Kidney epithelial cell (primary cell): ENCODE data around the gene NDUFS8. TPM values are rescaled to one million over a fixed set of nuclear protein-coding genes. Genes with fewer than 3 reads are reported as not detected.

Experiments
- DNase-seq: peaks from one replicate; pipeline ENCODE4 v3.0.0-alpha.2; 2010; ENCODE audit warnings: low read depth
- H3K27me3 ChIP-seq: 2 replicates; pipeline ENCODE4 v1.6.0; 2011; ENCODE audit warnings: low read length; ENCODE audit not compliant: control insufficient read depth, insufficient read depth
- H3K36me3 ChIP-seq: 2 replicates; pipeline ENCODE4 v1.5.1; 2011; ENCODE audit warnings: low read length; ENCODE audit not compliant: control insufficient read depth, insufficient read depth
- H3K4me3 ChIP-seq: 2 replicates; pipeline ENCODE4 v1.5.1; 2011; ENCODE audit warnings: low read depth, mild to moderate bottlenecking, control low read depth, low read length
- total RNA-seq: library from RNA; depleted of rRNA; stranded (reverse); fragments of >200 nt; gene quantifications from 2 replicates; pipeline ENCODE4 v1.2.3, GENCODE V29; 2015
- TF ChIP-seq, protein P1 (sequence below): IDR thresholded peaks from 2 replicates; pipeline ENCODE4 v1.5.1; 2011; ENCODE audit warnings: mild to moderate bottlenecking, moderate library complexity, low read length, control low read depth, inconsistent platforms; ENCODE audit not compliant: insufficient read depth, poor library complexity, severe bottlenecking

NDUFS8 gene
- total RNA-seq, 1 donor from 2014 or later = 246 TPM

DNA sequence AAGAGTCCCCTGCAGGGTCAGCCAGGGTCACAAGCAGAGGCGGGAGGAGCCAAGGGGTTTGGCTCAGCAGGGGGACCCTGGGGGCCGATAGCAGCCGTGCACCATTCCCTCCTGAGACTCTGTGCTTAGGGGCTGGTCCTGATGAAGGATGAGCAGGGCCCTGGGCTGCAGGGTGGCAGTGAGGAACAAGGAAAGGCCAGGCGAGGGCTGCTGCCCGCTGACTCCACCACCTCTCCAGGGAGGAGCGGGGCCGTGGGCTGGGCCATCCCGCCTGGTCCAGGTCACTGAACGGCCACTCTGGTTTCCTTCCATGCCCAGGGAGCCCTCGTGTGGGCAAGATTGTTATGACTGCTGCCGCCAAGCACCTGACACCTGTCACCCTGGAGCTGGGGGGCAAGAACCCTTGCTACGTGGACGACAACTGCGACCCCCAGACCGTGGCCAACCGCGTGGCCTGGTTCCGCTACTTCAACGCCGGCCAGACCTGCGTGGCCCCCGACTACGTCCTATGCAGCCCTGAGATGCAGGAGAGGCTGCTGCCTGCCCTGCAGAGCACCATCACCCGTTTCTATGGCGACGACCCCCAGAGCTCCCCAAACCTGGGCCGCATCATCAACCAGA is 9.2 kb upstream of the NDUFS8 start:
- Histone ChIP-seq H3K27me3 (no peaks in the 10 kb centered on the region), H3K4me3 (no peak overlapping the region), H3K36me3 (no peaks in the 10 kb centered on the region)
- TF ChIP-seq, protein P1, sequence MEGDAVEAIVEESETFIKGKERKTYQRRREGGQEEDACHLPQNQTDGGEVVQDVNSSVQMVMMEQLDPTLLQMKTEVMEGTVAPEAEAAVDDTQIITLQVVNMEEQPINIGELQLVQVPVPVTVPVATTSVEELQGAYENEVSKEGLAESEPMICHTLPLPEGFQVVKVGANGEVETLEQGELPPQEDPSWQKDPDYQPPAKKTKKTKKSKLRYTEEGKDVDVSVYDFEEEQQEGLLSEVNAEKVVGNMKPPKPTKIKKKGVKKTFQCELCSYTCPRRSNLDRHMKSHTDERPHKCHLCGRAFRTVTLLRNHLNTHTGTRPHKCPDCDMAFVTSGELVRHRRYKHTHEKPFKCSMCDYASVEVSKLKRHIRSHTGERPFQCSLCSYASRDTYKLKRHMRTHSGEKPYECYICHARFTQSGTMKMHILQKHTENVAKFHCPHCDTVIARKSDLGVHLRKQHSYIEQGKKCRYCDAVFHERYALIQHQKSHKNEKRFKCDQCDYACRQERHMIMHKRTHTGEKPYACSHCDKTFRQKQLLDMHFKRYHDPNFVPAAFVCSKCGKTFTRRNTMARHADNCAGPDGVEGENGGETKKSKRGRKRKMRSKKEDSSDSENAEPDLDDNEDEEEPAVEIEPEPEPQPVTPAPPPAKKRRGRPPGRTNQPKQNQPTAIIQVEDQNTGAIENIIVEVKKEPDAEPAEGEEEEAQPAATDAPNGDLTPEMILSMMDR = peak; percentile 65
- no peak for DNase-seq

DNA sequence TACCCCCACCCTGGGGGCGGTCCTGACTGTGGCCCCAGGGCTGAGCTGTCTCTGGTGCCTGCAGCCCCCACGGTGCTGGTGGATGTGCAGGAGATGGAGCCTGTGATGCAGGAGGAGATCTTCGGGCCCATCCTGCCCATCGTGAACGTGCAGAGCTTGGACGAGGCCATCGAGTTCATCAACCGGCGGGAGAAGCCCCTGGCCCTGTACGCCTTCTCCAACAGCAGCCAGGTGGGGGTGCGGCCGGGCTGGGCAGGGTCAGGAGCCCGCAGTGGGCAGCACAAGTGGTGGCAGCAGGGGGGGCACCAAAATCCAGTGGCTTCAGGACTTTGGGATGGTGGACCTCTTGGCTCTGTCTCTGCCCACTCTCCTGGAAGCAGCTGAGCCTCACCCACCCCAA is 8.0 kb upstream of the NDUFS8 start:
- no peak for DNase-seq
- H3K27me3 ChIP-seq = no peaks in the 10 kb centered on the region
- H3K36me3 ChIP-seq = no peaks in the 10 kb centered on the region
- H3K4me3 ChIP-seq = no peak overlapping the region
- TF ChIP-seq, protein P1 = no peak

DNA sequence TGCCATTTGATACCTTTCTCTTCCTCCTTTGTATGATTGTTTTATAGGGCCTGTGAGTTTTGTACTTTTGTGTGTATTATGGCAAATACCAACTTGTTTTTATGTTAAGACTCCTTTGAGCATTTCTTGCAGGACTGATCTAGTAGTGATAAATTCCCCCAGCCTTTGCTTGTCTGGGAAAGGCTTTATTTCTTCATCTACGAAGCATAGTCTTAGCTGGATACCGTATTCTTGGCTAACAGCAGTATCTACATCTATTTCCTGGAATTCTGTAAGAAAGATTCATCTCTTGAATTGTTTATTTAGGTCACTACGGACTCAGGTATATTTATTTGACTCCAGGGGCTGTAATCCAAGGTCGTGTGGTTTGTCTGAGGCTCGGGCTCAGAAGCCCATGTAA is 6.0 kb upstream of the NDUFS8 start:
- H3K4me3 ChIP-seq = no peak overlapping the region
- TF ChIP-seq, protein P1 = no peak

DNA sequence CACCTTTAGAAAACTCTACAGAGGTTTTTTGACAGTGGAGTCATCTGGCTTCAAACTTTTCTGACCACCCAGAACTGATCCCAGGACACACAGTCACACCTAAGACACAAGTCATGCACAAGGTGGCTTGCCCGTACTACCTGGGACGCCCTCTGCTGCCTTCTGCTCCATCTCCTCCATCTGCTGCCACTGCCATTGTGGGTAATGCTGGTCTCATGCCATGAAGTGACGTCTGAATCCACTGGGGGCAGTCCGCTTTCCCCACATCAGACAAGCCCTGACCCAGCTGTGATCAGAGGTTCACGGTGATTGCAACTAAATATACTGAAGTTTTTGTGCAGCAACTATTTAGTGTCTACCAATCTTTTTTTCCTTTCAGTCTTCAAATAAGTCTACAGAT is 5.4 kb upstream of the NDUFS8 start:
- DNase-seq = no peak
- TF ChIP-seq, protein P1 = no peak
- Histone ChIP-seq H3K4me3 (no peak overlapping the region), H3K36me3 (no peaks in the 10 kb centered on the region), H3K27me3 (no peaks in the 10 kb centered on the region)

More for the DNA sequence above, 6.0 kb upstream of the NDUFS8 start:
- DNase-seq = no peak
- no peaks in the 10 kb centered on the region for H3K27me3 ChIP-seq
- H3K36me3 ChIP-seq = no peaks in the 10 kb centered on the region

DNA sequence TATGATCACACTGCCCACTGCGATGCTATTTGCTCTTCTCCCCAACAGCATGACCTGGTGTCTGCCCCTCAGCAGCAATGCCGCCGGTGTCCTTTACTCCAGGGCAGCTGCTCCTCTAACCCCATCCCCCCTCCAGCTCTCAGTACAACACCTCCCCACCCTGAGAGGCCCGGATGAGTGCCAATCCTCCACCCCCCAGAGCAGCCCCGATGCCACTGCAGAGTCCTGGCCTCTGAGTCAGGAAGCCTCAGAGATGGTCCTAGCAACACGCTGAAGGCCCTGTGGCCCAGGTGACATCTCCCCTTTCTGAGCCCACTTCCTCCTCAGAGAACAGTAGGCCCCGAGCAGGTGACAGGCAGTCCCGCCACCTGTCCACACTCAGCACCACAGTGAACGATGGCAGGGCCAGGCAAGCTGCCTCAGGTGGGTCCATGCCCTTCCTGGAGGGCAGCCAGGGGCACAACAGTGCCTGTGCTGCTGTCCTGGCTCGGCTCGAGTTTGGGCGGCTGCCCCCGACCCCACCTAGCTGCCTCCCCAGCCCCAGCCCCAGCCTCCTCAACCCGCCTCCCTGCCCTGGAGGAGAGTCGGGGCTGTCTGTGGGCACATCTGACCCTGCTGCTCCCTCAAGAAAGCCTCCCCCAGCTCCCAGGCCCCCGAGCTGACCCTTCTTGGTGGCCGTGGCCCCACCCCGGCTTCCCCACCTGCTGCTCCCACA is 3.9 kb upstream of the NDUFS8 start:
- TF ChIP-seq, protein P1 = no peak
- no peaks in the 10 kb centered on the region for H3K36me3 ChIP-seq
- DNase-seq = no peak
- H3K4me3 ChIP-seq = no peak overlapping the region
- no peaks in the 10 kb centered on the region for H3K27me3 ChIP-seq

DNA sequence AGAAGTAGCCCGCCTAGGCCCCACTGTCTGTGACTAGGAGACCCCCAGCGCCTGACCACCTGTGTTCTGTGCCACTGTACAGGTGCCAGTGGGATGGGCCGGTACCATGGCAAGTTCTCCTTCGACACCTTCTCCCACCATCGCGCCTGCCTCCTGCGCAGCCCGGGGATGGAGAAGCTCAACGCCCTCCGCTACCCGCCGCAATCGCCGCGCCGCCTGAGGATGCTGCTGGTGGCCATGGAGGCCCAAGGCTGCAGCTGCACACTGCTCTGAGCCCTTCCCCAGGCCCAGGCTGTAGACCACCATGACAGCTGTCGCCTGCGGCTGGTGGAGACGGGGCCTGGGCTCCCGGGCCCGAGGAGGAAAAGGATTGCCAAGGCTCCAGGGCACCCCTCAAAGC is 2.8 kb upstream of the NDUFS8 start:
- TF ChIP-seq, protein P1 = no peak
- H3K4me3 ChIP-seq = no peak overlapping the region
- no peak for DNase-seq
- H3K27me3 ChIP-seq = no peaks in the 10 kb centered on the region
- no peaks in the 10 kb centered on the region for H3K36me3 ChIP-seq
